Measurements from ENCODE around the gene TEX19. TPM values are rescaled to one million over a fixed set of nuclear protein-coding genes. Genes with fewer than 3 reads are reported as not detected.

TEX19 gene
- total and polyA plus RNA-seq, 12 donors = not detected

DNA sequence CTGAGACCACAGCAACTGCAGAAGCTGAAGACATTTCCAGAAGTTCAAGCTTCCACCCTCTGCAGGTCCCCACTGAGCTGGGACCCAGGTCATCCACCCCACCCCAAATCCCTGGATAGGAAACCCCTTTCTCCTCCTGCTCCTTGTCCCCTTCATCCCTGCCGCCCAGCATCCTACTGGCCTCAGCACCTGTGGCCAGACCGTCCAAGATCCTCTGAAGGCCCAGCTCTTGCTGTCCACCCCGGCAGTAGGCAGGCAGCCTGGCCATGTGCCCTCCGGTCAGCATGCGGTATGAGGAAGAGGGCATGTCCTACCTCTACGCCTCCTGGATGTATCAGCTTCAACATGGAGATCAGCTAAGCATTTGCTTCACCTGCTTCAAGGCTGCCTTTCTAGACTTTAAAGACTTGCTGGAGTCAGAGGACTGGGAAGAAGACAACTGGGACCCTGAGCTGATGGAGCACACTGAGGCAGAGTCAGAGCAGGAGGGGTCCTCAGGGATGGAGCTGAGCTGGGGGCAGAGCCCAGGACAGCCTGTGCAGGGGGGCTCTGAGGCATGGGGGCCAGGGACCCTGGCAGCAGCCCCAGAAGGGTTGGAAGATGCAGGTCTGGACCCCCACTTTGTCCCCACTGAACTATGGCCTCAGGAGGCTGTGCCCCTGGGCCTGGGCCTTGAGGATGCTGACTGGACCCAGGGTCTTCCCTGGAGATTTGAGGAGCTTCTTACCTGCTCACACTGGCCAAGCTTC lies 3.0 kb downstream of the TEX19 start:
- H3K4me3 ChIP-seq = no peak overlapping the region

DNA sequence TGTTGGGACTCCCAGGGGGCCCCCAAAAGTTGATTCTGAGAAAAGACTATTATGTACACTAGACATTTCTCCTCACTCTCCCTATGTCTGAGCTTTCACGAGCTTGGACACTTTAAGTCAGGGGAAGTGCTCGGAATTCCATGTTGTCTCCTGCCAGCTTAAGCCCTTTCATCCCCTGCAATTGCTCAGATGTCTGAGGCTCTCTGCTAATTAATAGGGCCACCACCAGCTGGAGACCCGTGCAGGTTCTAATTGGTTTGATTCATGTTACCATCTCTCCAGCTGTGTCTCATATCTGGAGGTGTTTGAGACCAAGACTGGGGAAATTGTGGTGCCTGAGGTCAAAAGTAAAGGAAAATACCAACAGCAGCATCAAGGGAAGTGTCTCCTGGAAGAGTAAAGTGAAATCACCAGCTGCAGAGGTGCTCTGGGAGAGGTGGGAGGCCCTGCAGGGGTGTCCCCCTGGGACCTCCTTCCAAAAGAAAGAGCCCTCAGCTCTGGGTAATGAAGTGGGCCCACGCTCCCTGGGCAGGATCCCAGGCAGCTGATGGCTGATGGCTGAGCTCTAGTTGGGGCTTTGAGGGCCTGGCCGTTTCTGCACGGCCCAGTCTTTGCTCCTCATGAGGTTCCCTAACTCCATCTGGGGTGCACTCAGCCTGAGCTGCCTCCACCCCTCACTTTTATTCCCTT lies 6.7 kb downstream of the TEX19 start:
- Histone ChIP-seq H3K4me3 (no peak overlapping the region), H3K36me3 (no peaks in the 10 kb centered on the region), H3K27me3 (peaks cover 0 to 34% (median 26%) of the 10 kb centered on the region in 7 donors), H3K27ac (no peak overlapping the region), H3K4me1 (peaks cover 0 to 9% (median 3%) of the 10 kb centered on the region in 9 donors), H3K9me3 (no peaks in the 10 kb centered on the region)
- no peak for ATAC-seq
- WGBS, 2 donors = 69 to 73% methylated on average over 6 of the region's 6 CpGs
- TF ChIP-seq, protein P1, sequence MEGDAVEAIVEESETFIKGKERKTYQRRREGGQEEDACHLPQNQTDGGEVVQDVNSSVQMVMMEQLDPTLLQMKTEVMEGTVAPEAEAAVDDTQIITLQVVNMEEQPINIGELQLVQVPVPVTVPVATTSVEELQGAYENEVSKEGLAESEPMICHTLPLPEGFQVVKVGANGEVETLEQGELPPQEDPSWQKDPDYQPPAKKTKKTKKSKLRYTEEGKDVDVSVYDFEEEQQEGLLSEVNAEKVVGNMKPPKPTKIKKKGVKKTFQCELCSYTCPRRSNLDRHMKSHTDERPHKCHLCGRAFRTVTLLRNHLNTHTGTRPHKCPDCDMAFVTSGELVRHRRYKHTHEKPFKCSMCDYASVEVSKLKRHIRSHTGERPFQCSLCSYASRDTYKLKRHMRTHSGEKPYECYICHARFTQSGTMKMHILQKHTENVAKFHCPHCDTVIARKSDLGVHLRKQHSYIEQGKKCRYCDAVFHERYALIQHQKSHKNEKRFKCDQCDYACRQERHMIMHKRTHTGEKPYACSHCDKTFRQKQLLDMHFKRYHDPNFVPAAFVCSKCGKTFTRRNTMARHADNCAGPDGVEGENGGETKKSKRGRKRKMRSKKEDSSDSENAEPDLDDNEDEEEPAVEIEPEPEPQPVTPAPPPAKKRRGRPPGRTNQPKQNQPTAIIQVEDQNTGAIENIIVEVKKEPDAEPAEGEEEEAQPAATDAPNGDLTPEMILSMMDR (IDR thresholded peaks at IDR 0.05) = no peak
- intact Hi-C loops (cut with DNase I) = no loop called here
- DNase-seq = no peak

More for the DNA sequence above, 3.0 kb downstream of the TEX19 start:
- no peaks in the 10 kb centered on the region for H3K36me3 ChIP-seq
- intact Hi-C loops (cut with DNase I) = no loop called here
- TF ChIP-seq, protein P1 (IDR thresholded peaks at IDR 0.05) = no peak
- ATAC-seq (peak in 1 of 8 donors; percentile 55), DNase-seq (no peak)
- WGBS, 2 donors = 87 to 97% methylated on average over 6 of the region's 6 CpGs
- no peak overlapping the region for H3K27ac ChIP-seq
- no peaks in the 10 kb centered on the region for H3K9me3 ChIP-seq
- H3K27me3 ChIP-seq = peaks cover 2 to 26% (median 10%) of the 10 kb centered on the region in 7 donors
- no peaks in the 10 kb centered on the region for H3K4me1 ChIP-seq

DNA sequence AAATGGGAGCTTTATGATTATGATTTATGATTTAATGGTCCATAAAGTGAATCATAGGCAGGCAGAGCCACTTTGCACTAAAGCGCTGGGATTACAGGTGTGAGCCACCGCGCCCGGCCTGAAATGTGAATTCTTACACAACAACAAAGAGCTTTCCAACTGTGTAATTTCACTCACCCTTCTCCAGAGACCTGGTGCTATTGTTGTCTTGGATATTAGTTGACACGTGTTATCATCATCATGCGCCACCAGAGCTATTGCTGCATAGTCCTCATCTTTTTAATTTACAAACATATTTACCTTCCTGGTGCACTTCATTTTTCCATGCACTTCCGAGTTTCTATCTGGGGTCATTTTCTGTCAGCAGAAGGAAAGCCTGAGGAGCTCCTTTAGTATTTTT lies 7.7 kb downstream of the TEX19 start:
- ATAC-seq (no peak), DNase-seq (no peak)
- intact Hi-C loops (cut with DNase I) = no loop called here
- H3K9me3 ChIP-seq = no peaks in the 10 kb centered on the region
- H3K4me1 ChIP-seq = peaks cover 0 to 16% (median 12%) of the 10 kb centered on the region in 9 donors
- peaks cover 0 to 44% (median 36%) of the 10 kb centered on the region in 7 donors for H3K27me3 ChIP-seq
- no peaks in the 10 kb centered on the region for H3K36me3 ChIP-seq
- no peak overlapping the region for H3K27ac ChIP-seq
- TF ChIP-seq, protein P1 (IDR thresholded peaks at IDR 0.05) = no peak
- WGBS, 2 donors = 71 to 79% methylated on average over 7 of the region's 7 CpGs
- H3K4me3 ChIP-seq = no peak overlapping the region

DNA sequence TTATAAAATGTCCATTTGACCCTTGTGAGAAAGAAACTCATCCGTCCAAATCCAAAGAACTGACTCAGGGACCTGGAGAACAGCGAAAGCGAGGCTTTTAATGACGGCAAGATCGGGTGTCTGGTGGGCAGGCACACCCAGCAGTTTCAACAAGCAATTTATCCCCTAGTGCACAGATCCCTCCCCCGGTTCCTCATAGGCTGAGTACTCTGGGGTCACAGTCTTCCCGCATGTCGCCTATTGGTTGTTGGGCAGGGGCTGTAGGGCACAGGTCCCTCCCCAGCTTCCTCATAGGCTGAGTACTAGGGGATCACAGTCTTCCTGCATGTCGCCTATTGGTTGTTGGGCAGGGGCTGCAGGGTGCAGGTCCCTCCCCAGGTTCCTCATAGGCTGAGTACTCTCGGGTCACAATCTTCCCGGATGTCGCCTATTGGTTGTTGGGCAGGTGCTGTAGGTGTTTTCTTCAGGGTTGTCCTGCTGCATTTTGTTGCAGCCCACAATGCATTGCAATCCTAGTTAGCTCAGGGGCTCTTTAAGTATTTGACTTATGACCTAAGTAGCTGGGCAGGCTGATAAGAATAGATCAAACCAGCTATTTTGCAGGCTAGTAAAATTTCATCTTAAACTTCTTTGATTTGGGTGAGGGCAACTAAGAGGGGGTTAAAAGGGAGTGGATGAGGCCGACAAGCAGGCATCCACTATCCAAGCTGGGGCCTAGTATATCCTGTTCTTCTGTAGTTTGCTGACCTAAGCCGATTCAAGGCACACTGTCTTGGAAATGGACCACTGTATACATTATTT lies 8.9 kb downstream of the TEX19 start:
- Histone ChIP-seq H3K4me3 (no peak overlapping the region), H3K27ac (no peak overlapping the region), H3K36me3 (no peaks in the 10 kb centered on the region), H3K27me3 (peaks cover 0 to 56% (median 48%) of the 10 kb centered on the region in 7 donors), H3K4me1 (peaks cover 0 to 28% (median 21%) of the 10 kb centered on the region in 9 donors), H3K9me3 (no peaks in the 10 kb centered on the region)
- TF ChIP-seq, protein P1 (IDR thresholded peaks at IDR 0.05) = no peak
- no peak for DNase-seq
- intact Hi-C loops (cut with DNase I) = no loop called here
- WGBS, 2 donors = 85 to 88% methylated on average over 14 of the region's 14 CpGs
- no peak for ATAC-seq

Data from heart right ventricle (tissue), 16 donors.